Smooth muscle cell (in vitro differentiated cells): ENCODE results near the gene ATP5MC3. TPM values are rescaled to one million over a fixed set of nuclear protein-coding genes. Genes with fewer than 3 reads are reported as not detected.

Experiments
- DNase-seq: peaks from one replicate; lab custom pipeline; 2025; ENCODE audit not compliant: unreplicated experiment; lab: John Stamatoyannopoulos, UW
- H2AFZ ChIP-seq: fragments of 200-600 bp; sonication (generic); 2 replicates; pipeline ENCODE4 v1.6.0; 2016; ENCODE audit warnings: antibody characterized with exemption, low read depth, mild to moderate bottlenecking
- H3F3A ChIP-seq: fragments of 200-600 bp; sonication (generic); 2 replicates; pipeline ENCODE4 v1.6.0; 2017; ENCODE audit warnings: antibody characterized with exemption, low read depth
- H3K27ac ChIP-seq: fragments of 200-600 bp; sonication (generic); 2 replicates; pipeline ENCODE4 v1.5.1; 2016; ENCODE audit warnings: low read depth, mild to moderate bottlenecking
- H3K27me3 ChIP-seq: fragments of 200-600 bp; sonication (generic); 2 replicates; pipeline ENCODE4 v1.6.1; 2016; ENCODE audit warnings: low read depth, mild to moderate bottlenecking
- H3K36me3 ChIP-seq: fragments of 200-600 bp; sonication (generic); 2 replicates; pipeline ENCODE4 v1.5.1; 2016; ENCODE audit warnings: low read depth
- H3K4me1 ChIP-seq: fragments of 200-600 bp; sonication (generic); 2 replicates; pipeline ENCODE4 v1.5.1; 2016; ENCODE audit warnings: low read depth
- H3K4me2 ChIP-seq: fragments of 200-600 bp; sonication (generic); 2 replicates; pipeline ENCODE4 v1.6.0; 2016; ENCODE audit warnings: mild to moderate bottlenecking
- H3K4me3 ChIP-seq: fragments of 200-600 bp; sonication (generic); 2 replicates; pipeline ENCODE4 v1.5.1; 2016; ENCODE audit warnings: mild to moderate bottlenecking
- H3K79me2 ChIP-seq: fragments of 200-600 bp; sonication (generic); 2 replicates; pipeline ENCODE4 v1.6.0; 2016; ENCODE audit warnings: low read depth, mild to moderate bottlenecking
- H3K9ac ChIP-seq: fragments of 200-600 bp; sonication (generic); 2 replicates; pipeline ENCODE4 v1.6.0; 2016; ENCODE audit warnings: low read depth
- H3K9me3 ChIP-seq: fragments of 200-600 bp; sonication (generic); replicated peaks from 2 replicates; pipeline ENCODE4 v1.5.1; 2016; ENCODE audit warnings: low read depth
- H4K20me1 ChIP-seq: fragments of 200-600 bp; sonication (generic); 2 replicates; pipeline ENCODE4 v1.6.0; 2016; ENCODE audit warnings: low read depth
- CTCF ChIP-seq: fragments of 200-600 bp; sonication (generic); IDR thresholded peaks from 2 replicates; pipeline ENCODE4 v1.5.1; 2017; ENCODE audit warnings: borderline replicate concordance, mild to moderate bottlenecking, antibody characterized with exemption; ENCODE audit not compliant: insufficient read depth, poor library complexity, severe bottlenecking
- WGBS: methylation state at CpG from one replicate; pipeline ENCODE4 v1.1.7; 2016; ENCODE audit warnings: low lambda C conversion rate; 5-methylcytosine and 5-hydroxymethylcytosine counted together
- polyA plus RNA-seq: library from polyadenylated mRNA; unstranded; fragments of >200 nt; fragmentation: Nextera tagmentation; extraction: Ambion mirVana; gene quantifications from 2 replicates; pipeline ENCODE4 v1.2.1, GENCODE V29; 2016
- total RNA-seq: library from RNA; depleted of rRNA; stranded (reverse); fragments of >200 nt; gene quantifications from 2 replicates; pipeline ENCODE4 v1.2.3, GENCODE V29; 2014

ATP5MC3 gene
- total and polyA plus RNA-seq, 2 experiments from 2014 or later, result 251 to 519 TPM

DNA sequence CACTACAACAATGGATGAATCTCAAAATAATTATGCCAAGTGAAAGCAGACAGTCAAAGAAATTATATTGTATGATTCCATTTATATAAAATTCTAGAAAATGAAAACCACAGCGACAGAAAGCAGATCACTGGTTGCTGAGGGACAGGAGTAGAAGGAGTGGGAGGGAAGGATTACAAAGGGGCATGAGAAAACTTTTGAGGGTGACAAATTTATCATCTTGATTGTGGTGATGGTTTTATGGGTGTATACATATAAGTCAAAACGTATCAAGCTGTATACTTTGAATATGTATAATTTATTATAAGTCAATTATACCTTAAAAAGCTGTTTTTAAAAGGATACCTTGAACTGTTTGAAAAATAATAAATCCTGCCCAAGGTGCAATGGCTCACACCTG lies 41.2 kb downstream of the ATP5MC3 start:
- 70% methylated on average over 2 of the region's 2 CpGs for WGBS
- H3F3A ChIP-seq, result no peaks in the 10 kb centered on the region
- no peak for TF ChIP-seq CTCF
- peak overlapping the region; percentile 33 for H3K4me2 ChIP-seq
- H3K9me3 ChIP-seq, result no peaks in the 10 kb centered on the region
- peak overlapping the region; percentile 21 for H3K27ac ChIP-seq
- peaks cover 80% of the 10 kb centered on the region for H3K79me2 ChIP-seq
- H2AFZ ChIP-seq, result no peak overlapping the region
- no peak overlapping the region for H3K4me3 ChIP-seq
- H4K20me1 ChIP-seq, result peaks cover 99% of the 10 kb centered on the region
- no peaks in the 10 kb centered on the region for H3K36me3 ChIP-seq
- H3K27me3 ChIP-seq, result no peaks in the 10 kb centered on the region
- no peak overlapping the region for H3K9ac ChIP-seq
- H3K4me1 ChIP-seq, result peaks cover 4% of the 10 kb centered on the region
- DNase-seq, result no peak

- Histone ChIP-seq H3F3A (no peaks in the 10 kb centered on the region), H3K27me3 (no peaks in the 10 kb centered on the region), H3K4me3 (no peak overlapping the region), H3K4me2 (no peak overlapping the region), H3K27ac (no peak overlapping the region), H4K20me1 (peaks cover 92% of the 10 kb centered on the region), H3K4me1 (peaks cover 4% of the 10 kb centered on the region), H3K36me3 (no peaks in the 10 kb centered on the region), H3K9ac (no peak overlapping the region), H3K9me3 (no peaks in the 10 kb centered on the region), H3K79me2 (peaks cover 70% of the 10 kb centered on the region), H2AFZ (no peak overlapping the region)
- DNase-seq, result no peak
- WGBS, result 75% methylated on average over 2 of the region's 2 CpGs
- no peak for TF ChIP-seq CTCF
These were observed 43.7 kb downstream of the ATP5MC3 start for GRCh38 chr2:175137793-175138192.

DNA sequence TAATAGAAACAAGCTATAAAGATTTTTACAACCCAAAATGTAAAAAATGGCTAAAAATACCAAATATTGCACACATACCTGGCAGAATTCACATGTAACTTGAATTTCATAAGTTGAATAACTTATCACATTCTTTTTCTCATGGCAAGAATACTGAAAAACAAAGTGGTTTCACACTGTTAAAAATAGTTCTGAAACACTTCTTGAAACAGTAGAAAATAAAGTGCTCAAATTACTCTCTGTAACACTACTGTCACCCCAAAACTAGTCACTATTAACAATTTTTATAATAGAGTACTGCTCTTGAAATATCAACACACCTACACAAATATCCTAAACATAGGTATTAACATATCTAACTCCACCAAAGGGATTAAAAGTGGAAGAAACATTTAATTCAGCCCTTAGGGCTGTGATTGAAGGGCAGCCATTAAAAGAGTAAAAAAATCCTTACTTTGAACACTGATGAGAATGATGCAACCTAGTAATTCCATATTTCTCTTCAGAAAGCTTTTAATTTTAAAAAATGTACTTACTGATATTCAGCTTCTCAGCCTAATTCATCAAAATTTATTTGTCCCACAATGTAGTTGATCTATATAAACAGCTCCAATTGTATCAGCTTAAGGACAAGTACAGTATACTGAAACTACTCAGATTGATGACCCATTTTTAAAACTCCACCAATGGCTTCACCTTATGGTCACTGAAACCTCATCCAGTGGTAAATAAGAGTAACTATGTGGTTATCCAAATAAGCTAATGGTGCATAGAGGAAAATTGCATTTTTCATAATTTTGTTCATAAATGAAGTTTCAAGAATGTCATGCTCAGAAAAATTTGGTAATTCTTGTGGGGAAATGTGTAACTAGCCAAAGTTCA lies 44.9 kb downstream of the ATP5MC3 start:
- peaks cover 4% of the 10 kb centered on the region for H3K4me1 ChIP-seq
- H4K20me1 ChIP-seq, result peaks cover 89% of the 10 kb centered on the region
- H3K27me3 ChIP-seq, result no peaks in the 10 kb centered on the region
- no peaks in the 10 kb centered on the region for H3K36me3 ChIP-seq
- no peaks in the 10 kb centered on the region for H3K9me3 ChIP-seq
- H3K27ac ChIP-seq, result no peak overlapping the region
- H3K4me2 ChIP-seq, result no peak overlapping the region
- H3K4me3 ChIP-seq, result no peak overlapping the region
- no peaks in the 10 kb centered on the region for H3F3A ChIP-seq
- no peak for TF ChIP-seq CTCF
- H2AFZ ChIP-seq, result no peak overlapping the region
- peaks cover 65% of the 10 kb centered on the region for H3K79me2 ChIP-seq
- no peak overlapping the region for H3K9ac ChIP-seq
- DNase-seq, result no peak

DNA sequence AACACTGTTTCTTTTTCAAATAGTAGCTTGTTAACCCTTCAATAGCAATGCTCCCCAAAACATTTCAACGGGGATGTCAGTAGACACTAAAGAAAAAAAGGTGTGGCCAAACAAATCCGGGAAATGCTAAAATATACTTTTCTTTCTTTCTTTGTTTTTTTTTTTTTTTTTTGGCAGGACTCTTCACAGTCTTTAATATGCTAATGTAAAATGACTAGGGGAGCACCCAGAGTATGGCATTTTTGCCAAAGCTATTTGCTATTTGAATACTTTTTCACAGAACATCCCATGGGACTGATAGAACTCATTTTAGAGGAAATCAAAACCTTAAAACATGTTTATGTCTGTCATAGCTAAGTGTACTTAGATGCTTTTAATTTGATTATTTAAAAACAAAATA lies 45.6 kb downstream of the ATP5MC3 start:
- no peak for TF ChIP-seq CTCF
- peaks cover 66% of the 10 kb centered on the region for H3K79me2 ChIP-seq

More for the DNA sequence above, 45.6 kb downstream of the ATP5MC3 start:
- Histone ChIP-seq H2AFZ (no peak overlapping the region), H3F3A (no peaks in the 10 kb centered on the region), H3K4me1 (peaks cover 4% of the 10 kb centered on the region), H3K9ac (no peak overlapping the region), H4K20me1 (peaks cover 89% of the 10 kb centered on the region), H3K9me3 (no peaks in the 10 kb centered on the region), H3K4me3 (no peak overlapping the region), H3K27me3 (no peaks in the 10 kb centered on the region), H3K27ac (no peak overlapping the region), H3K36me3 (no peaks in the 10 kb centered on the region), H3K4me2 (no peak overlapping the region)
- 83% methylated on average over 2 of the region's 2 CpGs for WGBS
- DNase-seq, result no peak
